Measurements from ENCODE around the gene CCDC18.
A peak's percentile ranks its signal among the peaks of the same experiment; 100 is the strongest.
"Not testable (repeated sequence)": the region's sequence is repeated elsewhere in the genome, so short reads cannot be mapped to it uniquely, and the experiment has no call there.

CCDC18 gene

GRCh38 chr1:93151474-93151873 is 29.1 kb upstream of the CCDC18 start:
- Histone ChIP-seq H3K4me1 (ENCODE audit: control insufficient read depth, insufficient read depth, low read length, unreplicated experiment) (peaks cover 9% of the 10 kb centered on the region), H3K4me3 (ENCODE audit: low read depth, low read length) (no peak overlapping the region), H3K79me2 (ENCODE audit: control insufficient read depth, insufficient read depth, low read length, unreplicated experiment) (peaks cover 10% of the 10 kb centered on the region), H3K27ac (ENCODE audit: low read depth, low read length) (no peak overlapping the region), H2AFZ (ENCODE audit: low read length, unreplicated experiment) (no peak overlapping the region), H3K27me3 (ENCODE audit: insufficient read depth, low read length) (no peaks in the 10 kb centered on the region), H3K36me3 (ENCODE audit: insufficient read depth, low read length) (peaks cover 35% of the 10 kb centered on the region)

- no peaks in the 10 kb centered on the region for H3K27me3 ChIP-seq (ENCODE audit: insufficient read depth, low read length)
- H3K4me3 ChIP-seq (ENCODE audit: low read depth, low read length) = no peak overlapping the region
- no peak overlapping the region for H3K27ac ChIP-seq (ENCODE audit: low read depth, low read length)
- H3K79me2 ChIP-seq (ENCODE audit: control insufficient read depth, insufficient read depth, low read length, unreplicated experiment) = peaks cover 13% of the 10 kb centered on the region
- H3K36me3 ChIP-seq (ENCODE audit: insufficient read depth, low read length) = peaks cover 35% of the 10 kb centered on the region
- no peak overlapping the region for H2AFZ ChIP-seq (ENCODE audit: low read length, unreplicated experiment)
- H3K4me1 ChIP-seq (ENCODE audit: control insufficient read depth, insufficient read depth, low read length, unreplicated experiment) = peaks cover 9% of the 10 kb centered on the region
Measured at GRCh38 chr1:93152835-93153234, 27.7 kb upstream of the CCDC18 start.

GRCh38 chr1:93154898-93155297 is 25.6 kb upstream of the CCDC18 start:
- H2AFZ ChIP-seq (ENCODE audit: low read length, unreplicated experiment) = no peak overlapping the region
- H3K36me3 ChIP-seq (ENCODE audit: insufficient read depth, low read length) = peaks cover 37% of the 10 kb centered on the region
- H3K4me3 ChIP-seq (ENCODE audit: low read depth, low read length) = no peak overlapping the region
- H3K27me3 ChIP-seq (ENCODE audit: insufficient read depth, low read length) = no peaks in the 10 kb centered on the region
- peaks cover 15% of the 10 kb centered on the region for H3K79me2 ChIP-seq (ENCODE audit: control insufficient read depth, insufficient read depth, low read length, unreplicated experiment)
- peaks cover 9% of the 10 kb centered on the region for H3K4me1 ChIP-seq (ENCODE audit: control insufficient read depth, insufficient read depth, low read length, unreplicated experiment)
- H3K27ac ChIP-seq (ENCODE audit: low read depth, low read length) = peak overlapping the region; percentile 41; the same call in 1 of the 2 replicates

- Histone ChIP-seq H3K27me3 (ENCODE audit: insufficient read depth, low read length) (no peaks in the 10 kb centered on the region), H2AFZ (ENCODE audit: low read length, unreplicated experiment) (no peak overlapping the region), H3K79me2 (ENCODE audit: control insufficient read depth, insufficient read depth, low read length, unreplicated experiment) (peaks cover 17% of the 10 kb centered on the region), H3K36me3 (ENCODE audit: insufficient read depth, low read length) (peaks cover 38% of the 10 kb centered on the region), H3K4me1 (ENCODE audit: control insufficient read depth, insufficient read depth, low read length, unreplicated experiment) (peaks cover 9% of the 10 kb centered on the region), H3K4me3 (ENCODE audit: low read depth, low read length) (no peak overlapping the region), H3K27ac (ENCODE audit: low read depth, low read length) (peak overlapping the region; percentile 41)
Measured at GRCh38 chr1:93155335-93155734, 25.2 kb upstream of the CCDC18 start.

GRCh38 chr1:93159337-93159736 is 21.2 kb upstream of the CCDC18 start:
- peaks cover 9% of the 10 kb centered on the region for H3K4me1 ChIP-seq (ENCODE audit: control insufficient read depth, insufficient read depth, low read length, unreplicated experiment)
- H3K4me3 ChIP-seq (ENCODE audit: low read depth, low read length) = no peak overlapping the region
- no peak overlapping the region for H3K27ac ChIP-seq (ENCODE audit: low read depth, low read length)
- H3K79me2 ChIP-seq (ENCODE audit: control insufficient read depth, insufficient read depth, low read length, unreplicated experiment) = peaks cover 46% of the 10 kb centered on the region
- no peaks in the 10 kb centered on the region for H3K27me3 ChIP-seq (ENCODE audit: insufficient read depth, low read length)
- no peak overlapping the region for H2AFZ ChIP-seq (ENCODE audit: low read length, unreplicated experiment)
- peaks cover 19% of the 10 kb centered on the region for H3K36me3 ChIP-seq (ENCODE audit: insufficient read depth, low read length)

GRCh38 chr1:93163314-93163713 is 17.2 kb upstream of the CCDC18 start:
- not testable (repeated sequence) for H3K27ac ChIP-seq (ENCODE audit: low read depth, low read length); H2AFZ ChIP-seq (ENCODE audit: low read length, unreplicated experiment); H3K4me1 ChIP-seq (ENCODE audit: control insufficient read depth, insufficient read depth, low read length, unreplicated experiment); H3K27me3 ChIP-seq (ENCODE audit: insufficient read depth, low read length); H3K4me3 ChIP-seq (ENCODE audit: low read depth, low read length)
- H3K79me2 ChIP-seq (ENCODE audit: control insufficient read depth, insufficient read depth, low read length, unreplicated experiment) = peaks cover 78% of the 10 kb centered on the region
- peaks cover 20% of the 10 kb centered on the region for H3K36me3 ChIP-seq (ENCODE audit: insufficient read depth, low read length)

- no peaks in the 10 kb centered on the region for H3K4me1 ChIP-seq (ENCODE audit: control insufficient read depth, insufficient read depth, low read length, unreplicated experiment)
- H3K27ac ChIP-seq (ENCODE audit: low read depth, low read length) = no peak overlapping the region
- no peaks in the 10 kb centered on the region for H3K27me3 ChIP-seq (ENCODE audit: insufficient read depth, low read length)
- H3K4me3 ChIP-seq (ENCODE audit: low read depth, low read length) = no peak overlapping the region
- peaks cover 13% of the 10 kb centered on the region; the same call in 1 of the 2 replicates for H3K36me3 ChIP-seq (ENCODE audit: insufficient read depth, low read length)
- H3K79me2 ChIP-seq (ENCODE audit: control insufficient read depth, insufficient read depth, low read length, unreplicated experiment) = peaks cover 91% of the 10 kb centered on the region
- H2AFZ ChIP-seq (ENCODE audit: low read length, unreplicated experiment) = no peak overlapping the region
Measured at GRCh38 chr1:93164816-93165215, 15.7 kb upstream of the CCDC18 start.

- H3K4me1 ChIP-seq (ENCODE audit: control insufficient read depth, insufficient read depth, low read length, unreplicated experiment); H3K27ac ChIP-seq (ENCODE audit: low read depth, low read length); H3K4me3 ChIP-seq (ENCODE audit: low read depth, low read length); H2AFZ ChIP-seq (ENCODE audit: low read length, unreplicated experiment); H3K27me3 ChIP-seq (ENCODE audit: insufficient read depth, low read length): not testable (repeated sequence)
- Histone ChIP-seq H3K36me3 (ENCODE audit: insufficient read depth, low read length) (peaks cover 11% of the 10 kb centered on the region), H3K79me2 (ENCODE audit: control insufficient read depth, insufficient read depth, low read length, unreplicated experiment) (peaks cover 93% of the 10 kb centered on the region)
Measured at GRCh38 chr1:93165895-93166294, 14.6 kb upstream of the CCDC18 start.

GRCh38 chr1:93167006-93167405 is 13.5 kb upstream of the CCDC18 start:
- H3K4me3 ChIP-seq (ENCODE audit: low read depth, low read length) = no peak overlapping the region
- peaks cover 13% of the 10 kb centered on the region for H3K36me3 ChIP-seq (ENCODE audit: insufficient read depth, low read length)
- peaks cover under 1% of the 10 kb centered on the region for H3K4me1 ChIP-seq (ENCODE audit: control insufficient read depth, insufficient read depth, low read length, unreplicated experiment)
- peaks cover 93% of the 10 kb centered on the region for H3K79me2 ChIP-seq (ENCODE audit: control insufficient read depth, insufficient read depth, low read length, unreplicated experiment)
- no peaks in the 10 kb centered on the region for H3K27me3 ChIP-seq (ENCODE audit: insufficient read depth, low read length)
- no peak overlapping the region for H2AFZ ChIP-seq (ENCODE audit: low read length, unreplicated experiment)
- no peak overlapping the region for H3K27ac ChIP-seq (ENCODE audit: low read depth, low read length)

- H3K36me3 ChIP-seq (ENCODE audit: insufficient read depth, low read length) = peaks cover 25% of the 10 kb centered on the region
- H2AFZ ChIP-seq (ENCODE audit: low read length, unreplicated experiment) = not testable (repeated sequence)
Measured at GRCh38 chr1:93170141-93170678, 10.3 kb upstream of the CCDC18 start.

GRCh38 chr1:93171549-93172034 is 8.9 kb upstream of the CCDC18 start:
- Histone ChIP-seq H2AFZ (ENCODE audit: low read length, unreplicated experiment) (no peak overlapping the region), H3K79me2 (ENCODE audit: control insufficient read depth, insufficient read depth, low read length, unreplicated experiment) (peaks cover 91% of the 10 kb centered on the region), H3K4me3 (ENCODE audit: low read depth, low read length) (no peak overlapping the region), H3K36me3 (ENCODE audit: insufficient read depth, low read length) (peaks cover 26% of the 10 kb centered on the region), H3K27me3 (ENCODE audit: insufficient read depth, low read length) (no peaks in the 10 kb centered on the region), H3K27ac (ENCODE audit: low read depth, low read length) (no peak overlapping the region), H3K4me1 (ENCODE audit: control insufficient read depth, insufficient read depth, low read length, unreplicated experiment) (peaks cover 10% of the 10 kb centered on the region)

More at GRCh38 chr1:93170141-93170678, 10.3 kb upstream of the CCDC18 start:
- not testable (repeated sequence) for H3K27me3 ChIP-seq (ENCODE audit: insufficient read depth, low read length); H3K27ac ChIP-seq (ENCODE audit: low read depth, low read length); H3K4me3 ChIP-seq (ENCODE audit: low read depth, low read length)
- peaks cover 10% of the 10 kb centered on the region for H3K4me1 ChIP-seq (ENCODE audit: control insufficient read depth, insufficient read depth, low read length, unreplicated experiment)
- H3K79me2 ChIP-seq (ENCODE audit: control insufficient read depth, insufficient read depth, low read length, unreplicated experiment) = peaks cover 92% of the 10 kb centered on the region

All from ACC112 (cell line).